Loucy (cell line): Measurements from ENCODE around the gene C6.
"Not testable (repeated sequence)": the region's sequence is repeated elsewhere in the genome, so short reads cannot be mapped to it uniquely, and the experiment has no call there.

Experiments used
- H2AFZ ChIP-seq: fragments of 200-600 bp; sonication (generic); 2 replicates; pipeline ENCODE4 v1.6.0; 2016; ENCODE audit warnings: antibody characterized with exemption, mild to moderate bottlenecking, low read length, moderate library complexity
- H3F3A ChIP-seq: fragments of 200-600 bp; 2 replicates; pipeline ENCODE4 v1.6.0; 2016; ENCODE audit warnings: antibody characterized with exemption, low read depth, mild to moderate bottlenecking
- H3K27me3 ChIP-seq: fragments of 200-600 bp; sonication (generic); 2 replicates; pipeline ENCODE4 v1.6.1; 2014; ENCODE audit warnings: low read length, mild to moderate bottlenecking; ENCODE audit not compliant: insufficient read depth, poor library complexity, severe bottlenecking
- H3K36me3 ChIP-seq: fragments of 200-600 bp; sonication (generic); 2 replicates; pipeline ENCODE4 v1.6.1; 2016; ENCODE audit warnings: low read length; ENCODE audit not compliant: insufficient read depth
- H3K4me1 ChIP-seq: fragments of 200-600 bp; sonication (generic); 2 replicates; pipeline ENCODE4 v1.5.1; 2014; ENCODE audit warnings: low read length, mild to moderate bottlenecking; ENCODE audit not compliant: insufficient read depth, poor library complexity, severe bottlenecking
- H3K4me2 ChIP-seq: fragments of 200-600 bp; sonication (generic); 2 replicates; pipeline ENCODE4 v1.6.0; 2014; ENCODE audit warnings: antibody characterized with exemption, low read length, low read depth, mild to moderate bottlenecking; ENCODE audit not compliant: poor library complexity, severe bottlenecking
- H3K4me3 ChIP-seq: fragments of 200-600 bp; sonication (generic); 2 replicates; pipeline ENCODE4 v1.5.1; 2014; ENCODE audit warnings: low read length, mild to moderate bottlenecking, mixed read lengths; ENCODE audit not compliant: poor library complexity, severe bottlenecking
- H3K79me2 ChIP-seq: fragments of 200-600 bp; sonication (generic); 2 replicates; pipeline ENCODE4 v1.6.1; 2014; ENCODE audit warnings: low read length; ENCODE audit not compliant: insufficient read depth
- H3K9ac ChIP-seq: fragments of 200-600 bp; sonication (generic); 2 replicates; pipeline ENCODE4 v1.6.0; 2014; ENCODE audit warnings: mild to moderate bottlenecking, low read depth, low read length, moderate library complexity; ENCODE audit not compliant: poor library complexity, severe bottlenecking
- H3K9me2 ChIP-seq: fragments of 200-600 bp; sonication (generic); replicated peaks from 2 replicates; pipeline ENCODE4 v1.6.1; 2016; ENCODE audit warnings: low read depth, low read length, mixed read lengths
- H3K9me3 ChIP-seq: fragments of 200-600 bp; sonication (generic); 2 replicates; pipeline ENCODE4 v1.6.1; 2014; ENCODE audit warnings: mild to moderate bottlenecking, antibody characterized with exemption, low read length, low read depth; ENCODE audit not compliant: insufficient read depth
- H4K20me1 ChIP-seq: fragments of 200-600 bp; sonication (generic); 2 replicates; pipeline ENCODE4 v1.6.0; 2014; ENCODE audit warnings: antibody characterized with exemption, low read length, mild to moderate bottlenecking; ENCODE audit not compliant: insufficient read depth, poor library complexity, severe bottlenecking
- EZH2phosphoT487 ChIP-seq: fragments of 200-600 bp; IDR thresholded peaks from 2 replicates; pipeline ENCODE4 v1.6.1; 2018; ENCODE audit warnings: antibody characterized with exemption, mild to moderate bottlenecking, moderate library complexity, borderline replicate concordance
- TF ChIP-seq, protein P1 (sequence below): fragments of 200-600 bp; sonication (generic); conservative IDR thresholded peaks from 2 replicates; pipeline ENCODE4 v1.5.1; 2014; ENCODE audit warnings: mild to moderate bottlenecking, antibody characterized with exemption, low read length

The C6 gene

DNA sequence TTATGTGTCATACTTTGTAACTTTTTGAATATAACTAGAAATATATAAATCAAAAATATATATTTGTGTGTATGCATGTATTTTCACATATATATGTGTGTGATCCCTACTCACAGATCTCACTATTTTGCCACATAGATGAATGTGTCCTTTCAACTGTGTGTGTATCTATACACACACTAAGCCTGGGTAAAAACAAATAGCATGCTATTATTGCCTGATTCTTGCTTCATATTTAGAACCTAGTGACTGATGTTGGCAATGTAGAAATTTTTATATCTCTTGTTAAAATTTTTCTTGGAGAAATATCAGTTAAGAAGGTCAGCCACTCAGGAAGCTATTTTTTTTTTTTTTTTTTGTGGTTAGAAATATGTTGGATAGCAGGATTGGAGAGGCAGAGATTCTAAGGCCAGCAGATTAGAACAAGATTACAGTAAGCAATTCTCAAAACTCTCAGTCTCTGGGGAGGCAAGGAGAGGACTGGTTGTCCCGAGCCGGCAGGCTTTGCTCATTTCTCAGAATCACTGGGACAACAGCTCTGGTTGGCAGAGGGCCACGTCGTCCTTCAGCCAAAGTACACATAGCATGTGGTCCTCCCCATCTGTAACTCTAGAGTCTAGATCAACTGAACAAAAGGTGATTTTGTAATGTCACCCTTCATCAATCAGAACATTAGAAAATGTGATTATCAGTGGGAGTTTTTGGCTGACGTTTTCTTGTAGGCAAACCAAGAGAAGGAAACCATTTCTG lies 19.7 kb downstream of the C6 start:
- no peaks in the 10 kb centered on the region for H3K36me3 ChIP-seq
- no peak overlapping the region for H2AFZ ChIP-seq
- H3K27me3 ChIP-seq, result no peaks in the 10 kb centered on the region
- no peak for TF ChIP-seq EZH2phosphoT487
- TF ChIP-seq, protein P1, sequence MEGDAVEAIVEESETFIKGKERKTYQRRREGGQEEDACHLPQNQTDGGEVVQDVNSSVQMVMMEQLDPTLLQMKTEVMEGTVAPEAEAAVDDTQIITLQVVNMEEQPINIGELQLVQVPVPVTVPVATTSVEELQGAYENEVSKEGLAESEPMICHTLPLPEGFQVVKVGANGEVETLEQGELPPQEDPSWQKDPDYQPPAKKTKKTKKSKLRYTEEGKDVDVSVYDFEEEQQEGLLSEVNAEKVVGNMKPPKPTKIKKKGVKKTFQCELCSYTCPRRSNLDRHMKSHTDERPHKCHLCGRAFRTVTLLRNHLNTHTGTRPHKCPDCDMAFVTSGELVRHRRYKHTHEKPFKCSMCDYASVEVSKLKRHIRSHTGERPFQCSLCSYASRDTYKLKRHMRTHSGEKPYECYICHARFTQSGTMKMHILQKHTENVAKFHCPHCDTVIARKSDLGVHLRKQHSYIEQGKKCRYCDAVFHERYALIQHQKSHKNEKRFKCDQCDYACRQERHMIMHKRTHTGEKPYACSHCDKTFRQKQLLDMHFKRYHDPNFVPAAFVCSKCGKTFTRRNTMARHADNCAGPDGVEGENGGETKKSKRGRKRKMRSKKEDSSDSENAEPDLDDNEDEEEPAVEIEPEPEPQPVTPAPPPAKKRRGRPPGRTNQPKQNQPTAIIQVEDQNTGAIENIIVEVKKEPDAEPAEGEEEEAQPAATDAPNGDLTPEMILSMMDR, result no peak
- H3K9me3 ChIP-seq, result no peaks in the 10 kb centered on the region
- no peak overlapping the region for H3K4me3 ChIP-seq
- H3K9me2 ChIP-seq, result no peaks in the 10 kb centered on the region
- H3K79me2 ChIP-seq, result no peaks in the 10 kb centered on the region
- no peak overlapping the region for H3K9ac ChIP-seq
- no peaks in the 10 kb centered on the region for H3K4me1 ChIP-seq
- H4K20me1 ChIP-seq, result no peaks in the 10 kb centered on the region
- no peaks in the 10 kb centered on the region for H3F3A ChIP-seq
- no peak overlapping the region for H3K4me2 ChIP-seq

DNA sequence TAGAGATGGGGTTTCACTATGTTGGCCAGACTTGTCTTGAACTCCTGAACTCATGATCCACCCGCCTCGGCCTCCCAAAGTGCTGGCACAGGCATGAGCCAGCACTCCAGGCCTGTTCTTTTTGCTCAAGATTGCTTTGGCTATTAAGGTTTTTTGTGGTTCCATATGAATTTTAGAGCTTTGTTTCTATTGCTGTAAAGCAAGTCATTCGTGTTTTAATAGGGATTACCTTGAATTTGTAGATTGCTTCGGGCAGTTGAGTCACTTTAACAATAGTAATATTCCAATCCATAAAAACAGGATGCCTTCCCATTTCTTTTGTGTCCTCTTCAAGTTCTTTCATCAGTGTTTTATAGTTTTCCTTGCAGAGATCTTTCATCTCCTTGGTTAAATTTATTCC lies 22.1 kb downstream of the C6 start:
- H3K4me3 ChIP-seq, result no peak overlapping the region
- TF ChIP-seq EZH2phosphoT487, result no peak
- TF ChIP-seq, protein P1, result no peak
- no peak overlapping the region for H2AFZ ChIP-seq
- no peaks in the 10 kb centered on the region for H3K9me3 ChIP-seq
- no peaks in the 10 kb centered on the region for H4K20me1 ChIP-seq
- H3K9ac ChIP-seq, result no peak overlapping the region
- H3K4me2 ChIP-seq, result no peak overlapping the region
- no peaks in the 10 kb centered on the region for H3K27me3 ChIP-seq
- no peaks in the 10 kb centered on the region for H3K4me1 ChIP-seq
- no peaks in the 10 kb centered on the region for H3F3A ChIP-seq
- H3K79me2 ChIP-seq, result no peaks in the 10 kb centered on the region
- no peaks in the 10 kb centered on the region for H3K36me3 ChIP-seq
- no peaks in the 10 kb centered on the region for H3K9me2 ChIP-seq

GRCh38 chr5:41186143-41186542 lies 27.2 kb downstream of the C6 start:
- H3K9me2 ChIP-seq, result no peaks in the 10 kb centered on the region
- TF ChIP-seq, protein P1, result no peak
- no peak for TF ChIP-seq EZH2phosphoT487
- no peaks in the 10 kb centered on the region for H4K20me1 ChIP-seq

GRCh38 chr5:41183331-41183730 lies 30.0 kb downstream of the C6 start:
- H3K79me2 ChIP-seq, H3K27me3 ChIP-seq: not testable (repeated sequence)

More at GRCh38 chr5:41186143-41186542, 27.2 kb downstream of the C6 start:
- H3K9me3 ChIP-seq, result no peaks in the 10 kb centered on the region
- no peak overlapping the region for H3K9ac ChIP-seq
- H2AFZ ChIP-seq, result no peak overlapping the region
- no peaks in the 10 kb centered on the region for H3K36me3 ChIP-seq
- H3K4me2 ChIP-seq, result no peak overlapping the region
- H3K4me3 ChIP-seq, result no peak overlapping the region
- no peaks in the 10 kb centered on the region for H3F3A ChIP-seq
- H3K4me1 ChIP-seq, result no peaks in the 10 kb centered on the region
- H3K79me2 ChIP-seq, result no peaks in the 10 kb centered on the region
- no peaks in the 10 kb centered on the region for H3K27me3 ChIP-seq

More at GRCh38 chr5:41183331-41183730, 30.0 kb downstream of the C6 start:
- not testable (repeated sequence) for H3K4me3 ChIP-seq, H3K36me3 ChIP-seq, H3F3A ChIP-seq, H4K20me1 ChIP-seq, H3K4me1 ChIP-seq, H3K9me2 ChIP-seq, H3K4me2 ChIP-seq, H2AFZ ChIP-seq, H3K9me3 ChIP-seq, H3K9ac ChIP-seq
